Myocyte (in vitro differentiated cells): ENCODE data around the gene ACTR3C. TPM values are rescaled to one million over a fixed set of nuclear protein-coding genes. Genes with fewer than 3 reads are reported as not detected.

Source experiments
- DNase-seq: peaks from one replicate; pipeline ENCODE4 v3.0.0-alpha.2; 2012; ENCODE audit warnings: low read depth
- total RNA-seq: library from RNA; depleted of rRNA; stranded (reverse); fragments of >200 nt; gene quantifications from 2 replicates; pipeline ENCODE4 v1.2.3, GENCODE V29; 2014

Gene ACTR3C
- total RNA-seq, 1 donor from 2014 or later = 0.32 TPM

DNA sequence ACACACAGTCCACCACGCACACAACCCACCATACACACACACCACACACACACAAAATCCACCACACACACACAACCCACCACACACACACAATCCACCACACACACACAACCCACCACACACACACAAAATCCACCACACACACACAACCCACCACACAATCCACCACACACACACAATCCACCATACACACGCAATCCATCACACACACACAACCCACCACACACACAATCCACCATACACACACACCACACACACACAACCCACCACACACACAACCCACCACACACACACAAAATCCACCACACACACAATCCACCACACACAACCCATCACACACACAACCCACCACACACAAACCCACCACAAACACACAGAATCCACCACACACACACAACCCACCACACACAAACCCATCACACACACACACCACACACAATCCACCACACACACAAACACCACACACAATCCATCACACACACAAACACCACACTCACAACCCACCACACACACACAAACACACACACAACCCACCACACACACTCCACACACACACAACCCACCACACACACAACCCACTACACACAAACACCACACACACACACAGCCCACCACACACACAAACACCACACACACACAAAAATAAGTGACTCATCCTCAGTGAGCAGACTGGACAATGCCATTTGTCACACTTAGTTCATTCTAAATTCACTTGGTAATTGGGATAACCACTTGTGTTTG is 36.4 kb upstream of the ACTR3C start:
- no peak for DNase-seq

- no peak for DNase-seq
Observed at GRCh38 chr7:150358988-150359621, 35.8 kb upstream of the ACTR3C start.

GRCh38 chr7:150358433-150358832 is 35.1 kb upstream of the ACTR3C start:
- no peak for DNase-seq

DNA sequence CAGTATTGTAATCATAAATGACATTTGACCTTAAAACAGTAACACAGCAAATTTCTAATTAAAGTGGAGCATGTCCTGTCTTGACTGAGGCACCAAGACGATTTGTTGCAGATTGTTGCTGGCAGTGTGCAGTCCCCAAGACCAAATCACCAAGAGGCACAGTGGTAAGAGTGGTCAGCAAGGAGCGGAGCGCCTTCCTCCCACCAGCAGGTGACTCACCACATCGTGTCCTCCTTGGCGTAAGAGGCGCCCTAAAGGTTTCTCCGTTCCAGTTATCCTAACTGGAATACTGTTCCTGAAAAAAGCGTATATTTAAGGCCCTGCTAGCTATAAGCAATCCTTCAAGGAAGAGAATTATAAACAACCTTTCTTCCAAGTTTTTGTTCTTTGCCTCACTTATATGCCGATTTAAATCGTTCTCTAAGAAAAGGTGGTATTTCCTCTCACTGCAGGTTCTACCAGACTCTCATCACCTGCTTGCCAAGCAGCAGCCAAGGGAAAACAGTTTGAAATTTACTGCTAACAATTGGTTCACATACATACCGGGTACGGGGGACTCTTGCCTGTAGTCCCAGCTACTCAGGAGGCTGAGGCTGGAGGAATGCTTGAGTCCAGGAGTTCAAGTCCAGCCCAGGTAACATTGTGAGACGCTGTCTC is 34.6 kb upstream of the ACTR3C start:
- DNase-seq = no peak

DNA sequence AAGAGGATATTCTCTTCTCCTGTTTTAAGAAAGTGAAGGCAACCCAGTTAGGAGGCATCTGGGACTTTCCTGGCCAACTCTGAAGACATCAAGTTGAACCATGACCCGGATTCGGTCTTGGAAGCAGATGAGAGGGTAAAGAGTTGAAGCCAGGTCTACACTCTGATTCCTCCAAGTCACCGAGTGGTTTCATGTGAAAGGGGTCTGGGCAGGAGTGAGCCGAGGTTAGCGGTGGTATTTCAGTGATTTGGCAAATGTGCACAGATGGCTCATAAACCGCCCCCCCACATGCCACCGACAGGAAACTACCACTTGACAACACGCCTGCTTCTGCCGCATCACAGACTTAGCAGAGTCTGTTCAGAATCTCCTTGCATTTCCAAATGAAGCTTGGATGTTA is 33.9 kb upstream of the ACTR3C start:
- peak; percentile 76 for DNase-seq

DNA sequence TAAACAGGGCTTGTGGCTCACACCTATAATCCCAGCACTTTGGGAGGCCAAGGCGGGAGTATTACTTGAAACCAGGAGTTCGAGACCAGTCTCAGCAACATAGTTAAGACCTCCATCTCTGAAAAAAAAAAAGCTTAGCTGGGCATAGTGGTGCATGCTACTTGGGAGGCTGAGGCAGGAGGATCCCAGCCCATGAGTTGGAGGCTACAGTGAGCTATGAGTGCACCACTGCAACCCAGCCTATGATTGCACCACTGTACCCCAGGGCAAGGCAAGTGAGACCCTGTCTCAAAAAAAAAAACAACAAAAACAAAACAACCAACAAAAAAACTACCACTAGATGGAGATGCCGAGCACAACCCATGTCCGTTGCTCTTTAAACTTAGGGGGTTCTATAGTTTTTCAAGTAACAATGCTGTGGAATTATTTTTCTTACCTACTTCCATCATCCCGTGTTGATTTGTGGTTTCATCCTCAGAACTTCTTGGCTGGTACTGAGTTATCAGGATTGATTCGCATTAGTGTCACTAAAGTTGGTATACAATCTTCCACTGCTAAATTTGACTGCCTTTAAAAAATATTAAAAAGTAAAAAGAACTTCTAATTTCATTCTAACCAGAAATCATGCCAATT is 33.0 kb upstream of the ACTR3C start:
- DNase-seq = peak; percentile 67

GRCh38 chr7:150355666-150356059 is 32.3 kb upstream of the ACTR3C start:
- DNase-seq = no peak

DNA sequence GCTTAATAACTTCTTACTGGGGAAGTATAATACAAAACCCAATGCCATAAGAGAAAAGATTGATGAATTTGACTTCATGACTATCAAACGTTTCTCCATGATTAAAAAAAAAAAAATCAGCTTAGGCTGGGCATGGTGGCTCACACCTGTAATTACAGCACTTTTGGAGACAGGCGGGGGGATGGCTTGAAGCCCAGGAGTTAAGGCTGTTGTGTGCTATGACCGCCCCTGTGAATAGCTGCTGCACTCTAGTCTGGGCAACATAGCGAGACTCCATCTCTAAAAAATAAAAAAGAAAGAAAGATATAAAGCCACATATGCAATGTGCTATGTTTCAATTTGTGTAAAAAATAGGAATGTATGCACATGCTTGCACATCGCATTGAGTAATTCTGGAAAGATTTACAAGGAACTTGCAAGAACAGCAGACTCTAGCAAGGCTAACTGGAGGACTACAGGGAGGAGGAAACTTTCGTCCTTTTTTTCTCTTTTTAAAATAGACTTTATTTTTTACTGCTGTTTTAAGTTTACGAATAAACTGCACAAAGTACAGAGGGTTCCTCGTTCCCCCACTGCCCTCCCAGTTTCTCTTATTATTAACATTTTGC is 28.3 kb upstream of the ACTR3C start:
- no peak for DNase-seq

DNA sequence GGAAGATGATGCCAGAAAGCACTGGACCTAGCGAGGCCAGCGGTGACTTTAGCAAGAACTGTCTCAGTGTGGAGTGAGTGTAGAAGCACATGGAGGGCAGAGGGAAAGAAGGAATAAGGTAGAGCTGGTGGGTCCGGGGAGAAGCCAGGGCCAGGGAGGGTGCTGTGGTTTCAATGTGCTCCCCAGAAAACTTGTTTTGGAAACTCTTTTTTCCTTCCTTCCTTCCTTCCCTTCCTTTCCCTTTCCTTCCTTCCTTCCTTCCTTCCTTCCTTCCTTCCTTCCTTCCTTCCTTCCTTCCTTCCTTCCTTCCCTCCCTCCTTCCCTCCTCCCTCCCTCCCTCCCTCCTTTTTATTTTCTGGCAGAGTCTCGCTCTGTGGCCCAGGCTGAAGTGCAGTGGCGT is 23.6 kb upstream of the ACTR3C start:
- DNase-seq = no peak

DNA sequence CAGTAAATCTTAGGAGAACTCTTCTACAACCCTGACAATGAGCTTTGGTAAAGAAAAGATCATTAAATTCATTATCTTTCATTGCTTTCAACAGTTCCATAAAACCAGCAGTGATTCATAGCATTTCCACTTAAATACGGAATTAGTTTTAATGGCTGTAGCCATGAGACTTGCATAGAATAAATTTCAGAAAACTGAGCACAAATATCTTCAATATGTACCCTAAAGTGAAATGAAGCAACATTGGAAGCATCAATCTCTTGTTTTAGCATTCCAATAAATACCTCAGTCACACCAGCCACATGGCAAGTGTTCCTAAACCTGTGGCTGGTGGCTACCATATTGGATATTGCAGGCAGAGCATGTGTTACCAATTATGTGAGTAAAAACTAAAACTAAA is 21.7 kb upstream of the ACTR3C start:
- no peak for DNase-seq

DNA sequence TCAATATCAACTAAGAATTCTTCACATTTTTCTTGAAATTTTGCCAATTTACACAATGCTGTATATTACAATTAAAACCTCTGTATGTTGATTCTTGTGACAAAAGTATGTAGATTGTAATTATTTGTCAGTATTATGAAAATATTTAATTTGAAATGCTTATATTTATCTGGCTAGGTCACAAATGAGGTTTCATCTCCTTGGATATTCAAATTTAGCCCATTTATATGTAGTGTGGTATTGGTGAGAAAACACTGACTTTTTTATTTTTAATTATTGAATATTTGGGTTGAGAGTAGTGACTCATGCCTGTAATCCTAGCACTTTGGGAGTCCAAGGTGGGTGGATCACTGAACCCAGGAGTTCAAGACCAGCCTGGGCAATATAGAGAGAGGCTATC is 21.0 kb upstream of the ACTR3C start:
- DNase-seq = no peak

- no peak for DNase-seq
Observed at GRCh38 chr7:150343225-150343624, 19.9 kb upstream of the ACTR3C start.

GRCh38 chr7:150342121-150342408 is 18.7 kb upstream of the ACTR3C start:
- no peak for DNase-seq

- DNase-seq = no peak
Observed at GRCh38 chr7:150341263-150342120, 18.1 kb upstream of the ACTR3C start, which contains the start of gene RARRES2. RARRES2 (minus strand) TSS chr7:150341629; CDS start chr7:150340609, 1,020 bp downstream.

- DNase-seq = no peak
Observed at GRCh38 chr7:150340875-150341262, 17.5 kb upstream of the ACTR3C start.

DNA sequence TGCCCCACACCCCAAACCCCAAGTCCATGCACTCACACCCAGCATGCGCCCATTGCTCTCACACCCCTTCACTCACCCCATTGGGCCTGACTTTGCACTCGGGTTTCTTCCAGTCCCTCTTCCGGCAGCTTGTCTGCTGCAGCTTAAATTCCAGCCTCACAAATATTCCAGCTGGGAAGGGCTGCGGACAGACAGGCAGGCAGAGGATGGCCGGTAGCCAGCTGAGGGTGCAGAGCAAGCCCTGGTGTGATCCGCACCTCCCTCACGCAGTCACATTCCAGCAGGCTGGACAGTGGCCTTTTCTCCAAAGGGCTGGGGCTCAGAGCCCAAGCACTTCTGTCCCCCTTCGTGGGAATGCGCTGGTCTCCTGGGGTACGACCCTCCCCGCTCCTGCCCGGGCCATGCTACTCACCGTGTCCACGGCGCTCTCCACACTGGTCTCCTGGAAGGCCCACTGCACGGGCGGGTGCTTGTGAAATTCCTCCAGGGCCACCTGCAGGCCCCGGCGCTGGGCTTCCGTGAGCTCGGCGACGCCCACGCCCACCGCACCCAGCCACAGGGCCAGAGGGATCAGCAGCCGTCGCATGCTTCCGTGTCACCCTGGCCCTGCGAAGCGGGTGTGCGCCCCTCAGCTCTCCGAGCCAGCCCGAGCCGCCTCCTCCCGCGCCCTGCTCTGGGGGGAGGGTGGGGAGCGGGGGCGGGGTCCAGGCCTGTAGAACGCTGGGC is 16.8 kb upstream of the ACTR3C start:
- peak; percentile 97 for DNase-seq

- peak; percentile 81 for DNase-seq
Observed at GRCh38 chr7:150339409-150339809, 16.1 kb upstream of the ACTR3C start.

GRCh38 chr7:150338166-150338829 is 15.0 kb upstream of the ACTR3C start:
- no peak for DNase-seq

GRCh38 chr7:150337659-150338081 is 14.3 kb upstream of the ACTR3C start:
- peak; percentile 90 for DNase-seq

DNA sequence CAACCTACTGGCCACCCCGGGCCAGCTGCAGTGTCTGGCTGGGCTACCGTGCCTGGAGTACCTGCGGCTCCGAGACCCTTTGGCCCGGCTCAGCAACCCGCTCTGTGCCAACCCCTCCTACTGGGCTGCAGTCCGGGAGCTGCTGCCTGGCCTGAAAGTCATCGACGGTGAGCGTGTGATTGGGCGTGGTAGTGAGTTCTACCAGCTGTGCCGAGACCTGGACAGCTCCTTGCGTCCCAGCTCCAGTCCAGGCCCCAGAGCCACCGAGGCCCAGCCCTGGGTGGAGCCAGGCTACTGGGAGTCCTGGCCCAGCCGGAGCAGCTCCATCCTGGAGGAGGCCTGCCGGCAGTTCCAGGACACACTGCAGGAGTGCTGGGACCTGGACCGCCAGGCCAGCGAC is 13.8 kb upstream of the ACTR3C start:
- no peak for DNase-seq
